HEK293 (cell line): Measurements from ENCODE around the gene DNM1L.

Experiments used
- CTCF ChIA-PET: fragments of 350-600 bp; formaldehyde crosslinking; extraction: SDS; loops from one replicate; lab custom pipeline; 2021; ENCODE audit warnings: antibody characterized with exemption; lab: Yijun Ruan, JAX
- POLR2A ChIA-PET: fragments of 300-600 bp; formaldehyde crosslinking; extraction: SDS; loops from one replicate; lab custom pipeline; 2020; ENCODE audit warnings: antibody characterized with exemption, inconsistent platforms; lab: Yijun Ruan, JAX
- H3K27ac ChIP-seq: fragments of 200-500 bp; sonication (Bioruptor generic); 2 replicates; pipeline ENCODE4 v1.5.1; 2014; ENCODE audit warnings: low read depth, low read length, control low read depth, inconsistent platforms; ENCODE audit errors: extremely low read depth
- H3K36me3 ChIP-seq, 2 experiments: fragments of 200-500 bp in 1 of 2; sonication (Bioruptor generic) in 1 of 2; 1 replicate in 1 of 2; 2 replicates in 1 of 2; pipeline ENCODE4 v1.5.1; 2014 to 2017; ENCODE audit warnings: inconsistent platforms in 2 of 2, low read length in 2 of 2; ENCODE audit not compliant: control insufficient read depth in 2 of 2, insufficient read depth in 1 of 2
- H3K4me1 ChIP-seq: fragments of 200-500 bp; sonication (Bioruptor generic); 2 replicates; pipeline ENCODE4 v1.5.1; 2014; ENCODE audit warnings: mild to moderate bottlenecking, low read length, inconsistent platforms; ENCODE audit not compliant: control insufficient read depth, insufficient read depth
- H3K4me3 ChIP-seq: 2 replicates; pipeline ENCODE4 v1.5.1; 2011; ENCODE audit warnings: low read depth, mild to moderate bottlenecking, control low read depth, low read length, moderate library complexity
- H3K9me3 ChIP-seq: fragments of 200-500 bp; sonication (Bioruptor generic); 2 replicates; pipeline ENCODE4 v1.5.1; 2014; ENCODE audit warnings: low read depth, low read length, inconsistent platforms; ENCODE audit not compliant: control insufficient read depth, insufficient read depth
- EGR2 ChIP-seq: fragments of 450-650 bp; formaldehyde crosslinking; IDR thresholded peaks from 2 replicates; pipeline ENCODE4 v1.5.1; 2016; ENCODE audit warnings: low read depth, missing biosample characterization, missing genetic modification characterization
- KLF7 ChIP-seq: fragments of 450-650 bp; formaldehyde crosslinking; IDR thresholded peaks from 2 replicates; pipeline ENCODE4 v1.5.1; 2016; ENCODE audit warnings: missing biosample characterization, missing genetic modification characterization, borderline replicate concordance
- MEIS1 ChIP-seq: sonication (generic); formaldehyde crosslinking; IDR thresholded peaks from 2 replicates; pipeline ENCODE4 v1.8.1; 2022; ENCODE audit warnings: missing genetic modification reagents, mild to moderate bottlenecking, borderline replicate concordance
- PRDM2 ChIP-seq: fragments of 450-650 bp; formaldehyde crosslinking; IDR thresholded peaks from 2 replicates; pipeline ENCODE4 v1.5.1; 2016; ENCODE audit warnings: missing biosample characterization, missing genetic modification characterization, borderline replicate concordance
- REPIN1 ChIP-seq: fragments of 450-650 bp; formaldehyde crosslinking; IDR thresholded peaks from 2 replicates; pipeline ENCODE4 v1.5.1; 2017; ENCODE audit warnings: missing biosample characterization, missing genetic modification characterization, low read depth
- ZBTB44 ChIP-seq: fragments of 450-650 bp; IDR thresholded peaks from 2 replicates; pipeline ENCODE4 v1.5.1; 2018; ENCODE audit warnings: missing biosample characterization, mild to moderate bottlenecking, missing genetic modification characterization
- ZFP37 ChIP-seq: fragments of 450-650 bp; formaldehyde crosslinking; IDR thresholded peaks from 2 replicates; pipeline ENCODE4 v1.5.1; 2016; ENCODE audit warnings: missing biosample characterization, missing genetic modification characterization
- ZNF174 ChIP-seq: fragments of 450-650 bp; formaldehyde crosslinking; IDR thresholded peaks from 2 replicates; pipeline ENCODE4 v1.5.0; 2017; ENCODE audit warnings: missing biosample characterization, mild to moderate bottlenecking, missing genetic modification characterization
- ZNF184 ChIP-seq: fragments of 450-650 bp; IDR thresholded peaks from 2 replicates; pipeline ENCODE4 v1.5.1; 2018; ENCODE audit warnings: missing biosample characterization, mild to moderate bottlenecking, missing genetic modification characterization
- ZNF19 ChIP-seq: fragments of 450-650 bp; formaldehyde crosslinking; IDR thresholded peaks from 2 replicates; pipeline ENCODE4; 2016; ENCODE audit warnings: missing biosample characterization, missing genetic modification characterization, low read depth
- ZNF274 ChIP-seq, 2 experiments: fragments of 200-500 bp in 1 of 2; fragments of 450-650 bp in 1 of 2; sonication (Bioruptor generic) in 1 of 2; formaldehyde crosslinking in 1 of 2; IDR thresholded peaks; 2 replicates each; pipeline versions ENCODE4 v1.5.1 to v1.6.1; 2014 to 2016; ENCODE audit warnings: borderline replicate concordance in 1 of 2, inconsistent platforms in 1 of 2, low read length in 1 of 2, missing biosample characterization in 1 of 2, missing genetic modification characterization in 1 of 2
- ZNF391 ChIP-seq: fragments of 450-650 bp; formaldehyde crosslinking; IDR thresholded peaks from 2 replicates; pipeline ENCODE4 v1.5.1; 2016; ENCODE audit warnings: low read depth, missing biosample characterization, missing genetic modification characterization, borderline replicate concordance
- ZNF449 ChIP-seq: fragments of 450-650 bp; formaldehyde crosslinking; IDR thresholded peaks from 2 replicates; pipeline ENCODE4 v1.5.1; 2017; ENCODE audit warnings: missing biosample characterization, mild to moderate bottlenecking, missing genetic modification characterization, moderate library complexity
- ZNF558 ChIP-seq: fragments of 450-650 bp; formaldehyde crosslinking; IDR thresholded peaks from 2 replicates; pipeline ENCODE4 v1.5.1; 2016; ENCODE audit warnings: missing biosample characterization, missing genetic modification characterization
- ZNF580 ChIP-seq: fragments of 450-650 bp; formaldehyde crosslinking; IDR thresholded peaks from 2 replicates; pipeline ENCODE4 v1.5.1; 2016; ENCODE audit warnings: missing biosample characterization, missing genetic modification characterization
- ZNF600 ChIP-seq: fragments of 450-650 bp; formaldehyde crosslinking; IDR thresholded peaks from 2 replicates; pipeline ENCODE4 v1.5.1; 2016; ENCODE audit warnings: missing biosample characterization, missing genetic modification characterization
- ZNF626 ChIP-seq: fragments of 450-650 bp; sonication (Bioruptor Pico); formaldehyde crosslinking; IDR thresholded peaks from 2 replicates; pipeline ENCODE4 v1.5.1; 2018; ENCODE audit warnings: missing biosample characterization, missing genetic modification characterization, inconsistent platforms
- ZNF660 ChIP-seq: fragments of 450-650 bp; IDR thresholded peaks from 2 replicates; pipeline ENCODE4 v1.5.1; 2018; ENCODE audit warnings: missing biosample characterization, mild to moderate bottlenecking, missing genetic modification characterization
- ZNF664 ChIP-seq: fragments of 450-650 bp; formaldehyde crosslinking; IDR thresholded peaks from 2 replicates; pipeline ENCODE4 v1.5.1; 2016; ENCODE audit warnings: missing biosample characterization, missing genetic modification characterization
- ZNF785 ChIP-seq: fragments of 450-650 bp; formaldehyde crosslinking; IDR thresholded peaks from 2 replicates; pipeline ENCODE4 v1.5.1; 2016; ENCODE audit warnings: missing biosample characterization, missing genetic modification characterization
- ZSCAN4 ChIP-seq: fragments of 450-650 bp; formaldehyde crosslinking; IDR thresholded peaks from 2 replicates; pipeline ENCODE4 v1.5.1; 2017; ENCODE audit warnings: missing biosample characterization, missing genetic modification characterization
- ZSCAN5A ChIP-seq: fragments of 450-650 bp; formaldehyde crosslinking; IDR thresholded peaks from 2 replicates; pipeline ENCODE4 v1.5.1; 2016; ENCODE audit warnings: missing biosample characterization, missing genetic modification characterization
- ZXDB ChIP-seq: fragments of 450-650 bp; formaldehyde crosslinking; IDR thresholded peaks from 2 replicates; pipeline ENCODE4 v1.5.1; 2016; ENCODE audit warnings: missing biosample characterization, missing genetic modification characterization

DNM1L gene

GRCh38 chr12:32783029-32783428 lies 103.9 kb downstream of the DNM1L start:
- ChIA-PET CTCF (no interaction called here), POLR2A (no interaction called here)

GRCh38 chr12:32785557-32785956 lies 106.5 kb downstream of the DNM1L start:
- no peaks in the 10 kb centered on the region for H3K36me3 ChIP-seq
- CTCF ChIA-PET, result no interaction called here
- H3K4me3 ChIP-seq, result no peak overlapping the region
- H3K4me1 ChIP-seq, result no peaks in the 10 kb centered on the region
- H3K9me3 ChIP-seq, result no peaks in the 10 kb centered on the region
- no peak overlapping the region for H3K27ac ChIP-seq
- POLR2A ChIA-PET, result no interaction called here
- TF ChIP-seq ZNF600 (tag by site-specific recombination), result no peak
- no peak for TF ChIP-seq REPIN1 (tag by site-specific recombination)
- no peak for TF ChIP-seq ZBTB44
- no peak for TF ChIP-seq ZNF174 (tag by site-specific recombination)
- no peak for TF ChIP-seq ZSCAN4 (tag by site-specific recombination)
- TF ChIP-seq ZNF664, result no peak
- TF ChIP-seq ZNF626 (tag by site-specific recombination), result no peak
- TF ChIP-seq ZNF580, result no peak
- no peak for TF ChIP-seq ZNF785
- no peak for TF ChIP-seq PRDM2
- TF ChIP-seq KLF7 (tag by site-specific recombination), result no peak
- TF ChIP-seq ZSCAN5A (tag by site-specific recombination), result no peak
- TF ChIP-seq ZNF184 (tag by site-specific recombination), result no peak
- no peak for TF ChIP-seq ZNF391 (tag by site-specific recombination)
- TF ChIP-seq EGR2 (tag by site-specific recombination), result no peak
- TF ChIP-seq ZNF19 (tag by site-specific recombination), result no peak
- TF ChIP-seq ZFP37 (tag by site-specific recombination), result no peak
- no peak for TF ChIP-seq ZNF660 (tag by site-specific recombination)

More at GRCh38 chr12:32783029-32783428, 103.9 kb downstream of the DNM1L start:
- no peaks in the 10 kb centered on the region for H3K4me1 ChIP-seq
- no peak for TF ChIP-seq ZNF449 (tag by site-specific recombination)
- no peak for TF ChIP-seq MEIS1 (CRISPR knock-in tag)
- TF ChIP-seq ZNF558 (tag by site-specific recombination), result no peak
- TF ChIP-seq ZNF274 (IDR thresholded peaks at IDR 0.05; ENCODE audit: low read length), result no peak
- no peak for TF ChIP-seq ZNF274 (tag by site-specific recombination; IDR thresholded peaks at IDR 0.05; ENCODE audit: borderline replicate concordance)
- no peak for TF ChIP-seq ZXDB (tag by site-specific recombination)
- no peak overlapping the region for H3K4me3 ChIP-seq
- H3K27ac ChIP-seq, result no peak overlapping the region
- no peaks in the 10 kb centered on the region for H3K36me3 ChIP-seq
- no peaks in the 10 kb centered on the region for H3K9me3 ChIP-seq
